GM12878 (cell line): Measurements from ENCODE around the gene TFB1M. TPM values are rescaled to one million over a fixed set of nuclear protein-coding genes. Genes with fewer than 3 reads are reported as not detected.

Source experiments
- ASH2L ChIP-seq: fragments of 300-600, 200-600 bp; sonication (generic); IDR thresholded peaks from 2 replicates; pipeline ENCODE4 v1.6.1; 2017; ENCODE audit warnings: low read depth, mild to moderate bottlenecking, borderline replicate concordance
- BCL11A ChIP-seq: IDR thresholded peaks from 2 replicates; pipeline ENCODE4 v1.6.1; 2011; ENCODE audit warnings: low read depth, low read length
- CEBPB ChIP-seq, 2 experiments: fragments of 150-350 bp in 1 of 2; IDR thresholded peaks; 2 replicates each; pipeline ENCODE4 v1.6.1; 2012 to 2014; ENCODE audit warnings: low read depth in 2 of 2, low read length in 2 of 2, borderline replicate concordance in 1 of 2, inconsistent platforms in 1 of 2
- HCFC1 ChIP-seq: fragments of 150-350 bp; IDR thresholded peaks from 2 replicates; pipeline ENCODE4 v1.6.1; 2014; ENCODE audit warnings: low read length
- KAT2A ChIP-seq: conservative IDR thresholded peaks from 2 replicates; pipeline ENCODE4 v1.6.1; 2011; ENCODE audit warnings: low read depth, low read length; ENCODE audit not compliant: control insufficient read depth
- MEF2B ChIP-seq: fragments of 450-650 bp; IDR thresholded peaks from 2 replicates; pipeline ENCODE4 v1.6.1; 2018; ENCODE audit warnings: mild to moderate bottlenecking, moderate library complexity; ENCODE audit not compliant: partially characterized antibody, poor library complexity, severe bottlenecking
- NBN ChIP-seq: fragments of 450-650 bp; IDR thresholded peaks from 2 replicates; pipeline ENCODE4 v1.6.1; 2016
- NR2C1 ChIP-seq: fragments of 450-650 bp; IDR thresholded peaks from 2 replicates; pipeline ENCODE4 v1.6.1; 2017; ENCODE audit warnings: antibody characterized with exemption, mild to moderate bottlenecking, moderate library complexity
- NR2C2 ChIP-seq: IDR thresholded peaks from 2 replicates; pipeline ENCODE4 v1.6.1; 2011; ENCODE audit warnings: borderline replicate concordance, low read depth; ENCODE audit not compliant: control insufficient read depth, insufficient read length
- PAX5 ChIP-seq: IDR thresholded peaks from 2 replicates; pipeline ENCODE4 v1.6.1; 2011; ENCODE audit warnings: low read depth, low read length, borderline replicate concordance
- PAX8 ChIP-seq: fragments of 450-650 bp; IDR thresholded peaks from 2 replicates; pipeline ENCODE4 v1.6.1; 2017; ENCODE audit warnings: mild to moderate bottlenecking, moderate library complexity
- PBX3 ChIP-seq: IDR thresholded peaks from 2 replicates; pipeline ENCODE4 v1.6.1; 2011; ENCODE audit warnings: mild to moderate bottlenecking, low read depth, low read length, moderate library complexity; ENCODE audit not compliant: insufficient replicate concordance
- PML ChIP-seq: IDR thresholded peaks from 2 replicates; pipeline ENCODE4 v1.6.1; 2012; ENCODE audit warnings: low read length, inconsistent platforms
- POLR2AphosphoS5 ChIP-seq: IDR thresholded peaks from 2 replicates; pipeline ENCODE4 v1.6.1; 2011; ENCODE audit warnings: mild to moderate bottlenecking, low read length, inconsistent platforms
- SIX5 ChIP-seq: IDR thresholded peaks from 2 replicates; pipeline ENCODE4 v1.6.1; 2011; ENCODE audit warnings: mild to moderate bottlenecking, low read depth, low read length, moderate library complexity; ENCODE audit not compliant: severe bottlenecking
- SPI1 ChIP-seq: IDR thresholded peaks from 2 replicates; pipeline ENCODE4 v1.6.1; 2011; ENCODE audit warnings: low read depth, mild to moderate bottlenecking, low read length, moderate library complexity, borderline replicate concordance; ENCODE audit not compliant: insufficient read depth
- SREBF2 ChIP-seq: IDR thresholded peaks from 2 replicates; pipeline ENCODE4 v1.6.1; 2012; ENCODE audit warnings: mild to moderate bottlenecking, low read length
- STAT3 ChIP-seq: IDR thresholded peaks from 2 replicates; pipeline ENCODE4 v1.6.1; 2011; ENCODE audit warnings: low read depth, low read length, improper control_type of control experiment
- SUZ12 ChIP-seq: fragments of 200-600 bp; sonication (generic); IDR thresholded peaks from one replicate; pipeline ENCODE4 v1.6.1; 2018; ENCODE audit warnings: antibody characterized with exemption, mild to moderate bottlenecking; ENCODE audit not compliant: unreplicated experiment
- TBL1XR1 ChIP-seq: IDR thresholded peaks from 2 replicates; pipeline ENCODE4 v1.6.1; 2012; ENCODE audit warnings: low read depth, low read length, improper control_type of control experiment
- ZBTB40 ChIP-seq: fragments of 450-650 bp; IDR thresholded peaks from 2 replicates; pipeline ENCODE4 v1.6.1; 2016; ENCODE audit warnings: mild to moderate bottlenecking, moderate library complexity, borderline replicate concordance
- ZNF217 ChIP-seq: fragments of 450-650 bp; IDR thresholded peaks from 2 replicates; pipeline ENCODE4 v1.6.1; 2017; ENCODE audit warnings: antibody characterized with exemption, mild to moderate bottlenecking
- polyA plus RNA-seq, 11 experiments: library from polyadenylated mRNA; depleted of rRNA in 4 of 11; unstranded in 6 of 11; stranded (reverse) in 5 of 11; fragments of >200 nt; fragmentation: Nextera tagmentation in 4 of 11; fragmentation: Illumina TruSeq in 1 of 11; extraction: Ambion mirVana in 4 of 11; extraction: Trizol in 1 of 11; gene quantifications; 1 replicate in 1 of 11; 2 replicates in 10 of 11; pipeline versions ENCODE4 v1.2.1 to v1.2.3, GENCODE V29; 2011 to 2016; ENCODE audit warnings: inconsistent platforms in 2 of 11, missing spikeins in 2 of 11, low read depth in 1 of 11
- total RNA-seq, 4 experiments: library from RNA; depleted of rRNA in 3 of 4; stranded (reverse); fragments of >200 nt in 3 of 4; fragmentation: Illumina TruSeq in 1 of 4; extraction: Trizol in 1 of 4; gene quantifications; 2 replicates each; pipeline versions ENCODE4 v1.2.1 to v1.2.3, GENCODE V29; 2013 to 2021
- TF ChIP-seq, protein P1 (sequence below): fragments of 450-650 bp; IDR thresholded peaks from 2 replicates; pipeline ENCODE4 v1.6.1; 2018; ENCODE audit warnings: borderline replicate concordance, mild to moderate bottlenecking; ENCODE audit not compliant: partially characterized antibody

The TFB1M gene
- total and polyA plus RNA-seq, 10 of the 15 experiments (the other 5 are each of a cell fraction or from before 2014, with no cell fraction given): 29.9 to 117 (median 41.3) TPM

- no peak for TF ChIP-seq CEBPB (IDR thresholded peaks at IDR 0.05; ENCODE audit: borderline replicate concordance in 1 of 2, low read depth in 2 of 2, low read length in 2 of 2)
- peak; percentile 84 for TF ChIP-seq PBX3
- TF ChIP-seq PAX5: peak; percentile 80; the same call in 1 of the 2 replicates
- no peak for TF ChIP-seq PAX8
- TF ChIP-seq STAT3: no peak
- TF ChIP-seq ZBTB40: no peak
- 0 out of 2 replicates have a peak, but pooled peaks have one; percentile 68 for TF ChIP-seq ASH2L
- TF ChIP-seq NBN: no peak
- peak; percentile 93 for TF ChIP-seq BCL11A
- TF ChIP-seq SIX5: no peak
- TF ChIP-seq NR2C2: no peak
- no peak for TF ChIP-seq SUZ12
- TF ChIP-seq, protein P1, sequence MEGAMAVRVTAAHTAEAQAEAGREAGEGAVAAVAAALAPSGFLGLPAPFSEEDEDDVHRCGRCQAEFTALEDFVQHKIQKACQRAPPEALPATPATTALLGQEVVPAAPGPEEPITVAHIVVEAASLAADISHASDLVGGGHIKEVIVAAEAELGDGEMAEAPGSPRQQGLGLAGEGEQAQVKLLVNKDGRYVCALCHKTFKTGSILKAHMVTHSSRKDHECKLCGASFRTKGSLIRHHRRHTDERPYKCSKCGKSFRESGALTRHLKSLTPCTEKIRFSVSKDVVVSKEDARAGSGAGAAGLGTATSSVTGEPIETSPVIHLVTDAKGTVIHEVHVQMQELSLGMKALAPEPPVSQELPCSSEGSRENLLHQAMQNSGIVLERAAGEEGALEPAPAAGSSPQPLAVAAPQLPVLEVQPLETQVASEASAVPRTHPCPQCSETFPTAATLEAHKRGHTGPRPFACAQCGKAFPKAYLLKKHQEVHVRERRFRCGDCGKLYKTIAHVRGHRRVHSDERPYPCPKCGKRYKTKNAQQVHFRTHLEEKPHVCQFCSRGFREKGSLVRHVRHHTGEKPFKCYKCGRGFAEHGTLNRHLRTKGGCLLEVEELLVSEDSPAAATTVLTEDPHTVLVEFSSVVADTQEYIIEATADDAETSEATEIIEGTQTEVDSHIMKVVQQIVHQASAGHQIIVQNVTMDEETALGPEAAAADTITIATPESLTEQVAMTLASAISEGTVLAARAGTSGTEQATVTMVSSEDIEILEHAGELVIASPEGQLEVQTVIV: no peak
- peak; percentile 78; the same call in 1 of the 2 replicates for TF ChIP-seq PML
- TF ChIP-seq POLR2AphosphoS5: no peak
- TF ChIP-seq SREBF2: no peak
- TF ChIP-seq ZNF217: peak; percentile 81
- no peak for TF ChIP-seq HCFC1
- TF ChIP-seq TBL1XR1: peak; percentile 93
- no peak for TF ChIP-seq KAT2A
- TF ChIP-seq NR2C1: no peak
- peak; percentile 39; the same call in 1 of the 2 replicates for TF ChIP-seq SPI1
- TF ChIP-seq MEF2B: peak; percentile 96
Observed at GRCh38 chr6:155351273-155352129, 37.2 kb upstream of the TFB1M start (continued).
